C4-2B (cell line): ENCODE results near the gene ARSB.

Source experiments
- ZFX ChIP-seq: fragments of 450-650 bp; IDR thresholded peaks from 2 replicates; pipeline ENCODE4 v1.6.1; 2017
- TF ChIP-seq, protein P1 (sequence below): fragments of 450-650 bp; conservative IDR thresholded peaks from 2 replicates; pipeline ENCODE4 v1.5.1; 2017; ENCODE audit warnings: mild to moderate bottlenecking

DNA sequence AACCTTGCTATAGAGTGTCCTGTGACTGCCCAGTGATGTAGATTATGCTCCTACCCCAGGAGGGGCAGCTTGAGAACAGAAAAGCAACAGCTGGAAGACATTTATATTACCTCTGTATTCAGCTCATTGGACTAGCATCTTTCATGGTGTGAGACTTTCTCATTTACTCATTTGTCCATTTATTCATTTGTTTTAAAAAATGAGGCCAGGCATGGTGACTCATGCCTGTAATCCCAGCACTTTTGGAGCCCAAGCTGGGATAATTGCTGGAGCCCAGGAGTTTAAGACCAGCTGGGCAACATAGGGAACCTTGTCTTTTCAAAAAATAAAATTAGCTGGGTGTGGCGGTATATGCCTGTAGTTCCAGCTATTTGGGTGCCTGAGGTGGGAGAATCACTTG lies 206.6 kb downstream of the ARSB start:
- TF ChIP-seq, protein P1, sequence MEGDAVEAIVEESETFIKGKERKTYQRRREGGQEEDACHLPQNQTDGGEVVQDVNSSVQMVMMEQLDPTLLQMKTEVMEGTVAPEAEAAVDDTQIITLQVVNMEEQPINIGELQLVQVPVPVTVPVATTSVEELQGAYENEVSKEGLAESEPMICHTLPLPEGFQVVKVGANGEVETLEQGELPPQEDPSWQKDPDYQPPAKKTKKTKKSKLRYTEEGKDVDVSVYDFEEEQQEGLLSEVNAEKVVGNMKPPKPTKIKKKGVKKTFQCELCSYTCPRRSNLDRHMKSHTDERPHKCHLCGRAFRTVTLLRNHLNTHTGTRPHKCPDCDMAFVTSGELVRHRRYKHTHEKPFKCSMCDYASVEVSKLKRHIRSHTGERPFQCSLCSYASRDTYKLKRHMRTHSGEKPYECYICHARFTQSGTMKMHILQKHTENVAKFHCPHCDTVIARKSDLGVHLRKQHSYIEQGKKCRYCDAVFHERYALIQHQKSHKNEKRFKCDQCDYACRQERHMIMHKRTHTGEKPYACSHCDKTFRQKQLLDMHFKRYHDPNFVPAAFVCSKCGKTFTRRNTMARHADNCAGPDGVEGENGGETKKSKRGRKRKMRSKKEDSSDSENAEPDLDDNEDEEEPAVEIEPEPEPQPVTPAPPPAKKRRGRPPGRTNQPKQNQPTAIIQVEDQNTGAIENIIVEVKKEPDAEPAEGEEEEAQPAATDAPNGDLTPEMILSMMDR: no peak
- no peak for TF ChIP-seq ZFX
